HUDEP-2 (cell line): ENCODE results near the gene ACAP2.

Source experiments
- DNase-seq, 76 experiments: peaks; one replicate each; lab custom pipeline; 2025; ENCODE audit not compliant: unreplicated experiment in 76 of 76; lab: John Stamatoyannopoulos, UW

Gene ACAP2

GRCh38 chr3:195265363-195265976 is 177.3 kb downstream of the ACAP2 start:
- DNase-seq = no peak

GRCh38 chr3:195263925-195264600 is 178.8 kb downstream of the ACAP2 start:
- peak in 4 of 76 experiments; percentile 3 to 17 (median 8) for DNase-seq

GRCh38 chr3:195263193-195263924 is 179.5 kb downstream of the ACAP2 start:
- no peak for DNase-seq

- no peak for DNase-seq
Observed at GRCh38 chr3:195261925-195262324, 180.9 kb downstream of the ACAP2 start.

GRCh38 chr3:195260280-195260905 is 182.4 kb downstream of the ACAP2 start:
- DNase-seq = peak in 2 of 76 experiments; percentile 43 to 65

GRCh38 chr3:195259475-195260279 is 183.1 kb downstream of the ACAP2 start:
- DNase-seq = peak in 63 of 76 experiments; percentile 15 to 90 (median 61)

- DNase-seq = peak in 3 of 76 experiments; percentile 21 to 42 (median 27)
Observed at GRCh38 chr3:195259154-195259474, 183.7 kb downstream of the ACAP2 start.

GRCh38 chr3:195258449-195259153 is 184.2 kb downstream of the ACAP2 start:
- DNase-seq = no peak

GRCh38 chr3:195257454-195258448 is 185.1 kb downstream of the ACAP2 start:
- DNase-seq = no peak

GRCh38 chr3:195256639-195257453 is 186.0 kb downstream of the ACAP2 start:
- no peak for DNase-seq

GRCh38 chr3:195255571-195256501 is 187.0 kb downstream of the ACAP2 start:
- DNase-seq = no peak

GRCh38 chr3:195255176-195255500 is 187.7 kb downstream of the ACAP2 start:
- no peak for DNase-seq

- no peak for DNase-seq
Observed at GRCh38 chr3:195254454-195255175, 188.2 kb downstream of the ACAP2 start.

GRCh38 chr3:195253923-195254432 is 188.8 kb downstream of the ACAP2 start:
- DNase-seq = no peak

GRCh38 chr3:195251336-195252065 is 191.3 kb downstream of the ACAP2 start:
- no peak for DNase-seq
